Measurements from ENCODE around the gene BMP5. TPM values are rescaled to one million over a fixed set of nuclear protein-coding genes. Genes with fewer than 3 reads are reported as not detected.

BMP5 gene
- total RNA-seq, 1 donor from 2014 or later = not detected

GRCh38 chr6:55772730-55773129, 102.7 kb downstream of the BMP5 start:
- H3K4me1 Mint-ChIP-seq = no peaks in the 10 kb centered on the region
- intact Hi-C loops (cut with micrococcal nuclease) = no loop called here
- H3K27me3 Mint-ChIP-seq = no peaks in the 10 kb centered on the region
- H3K9me3 Mint-ChIP-seq = no peaks in the 10 kb centered on the region
- DNase-seq = no peak
- H3K4me3 Mint-ChIP-seq = no peak overlapping the region
- H3K36me3 Mint-ChIP-seq (ENCODE audit: low read depth) = no peaks in the 10 kb centered on the region
- H3K27ac Mint-ChIP-seq = no peak overlapping the region

DNA sequence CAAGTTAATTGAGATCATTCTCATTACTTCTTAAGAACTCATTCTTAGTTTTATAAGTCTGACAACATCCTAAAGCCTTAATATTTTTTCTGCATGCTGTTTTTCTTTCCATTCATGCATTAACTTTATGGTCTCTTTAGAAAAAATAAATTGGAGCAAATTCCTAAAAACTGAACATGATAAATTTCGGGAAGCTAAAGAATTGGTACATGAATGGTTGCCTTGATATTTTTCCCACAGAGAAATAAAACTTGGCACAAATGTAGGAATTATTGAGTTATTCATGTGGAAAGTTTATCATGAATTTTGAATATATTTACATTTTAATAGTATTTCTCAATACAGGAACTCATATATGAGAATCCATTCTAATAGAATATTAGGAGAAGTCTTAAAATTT, 115.9 kb downstream of the BMP5 start:
- no peak for DNase-seq
- Mint-ChIP-seq H3K27me3 (no peaks in the 10 kb centered on the region), H3K4me3 (no peak overlapping the region), H3K9me3 (no peaks in the 10 kb centered on the region), H3K27ac (no peak overlapping the region), H3K36me3 (ENCODE audit: low read depth) (no peaks in the 10 kb centered on the region), H3K4me1 (no peaks in the 10 kb centered on the region)
- intact Hi-C loops (cut with micrococcal nuclease) = no loop called here

DNA sequence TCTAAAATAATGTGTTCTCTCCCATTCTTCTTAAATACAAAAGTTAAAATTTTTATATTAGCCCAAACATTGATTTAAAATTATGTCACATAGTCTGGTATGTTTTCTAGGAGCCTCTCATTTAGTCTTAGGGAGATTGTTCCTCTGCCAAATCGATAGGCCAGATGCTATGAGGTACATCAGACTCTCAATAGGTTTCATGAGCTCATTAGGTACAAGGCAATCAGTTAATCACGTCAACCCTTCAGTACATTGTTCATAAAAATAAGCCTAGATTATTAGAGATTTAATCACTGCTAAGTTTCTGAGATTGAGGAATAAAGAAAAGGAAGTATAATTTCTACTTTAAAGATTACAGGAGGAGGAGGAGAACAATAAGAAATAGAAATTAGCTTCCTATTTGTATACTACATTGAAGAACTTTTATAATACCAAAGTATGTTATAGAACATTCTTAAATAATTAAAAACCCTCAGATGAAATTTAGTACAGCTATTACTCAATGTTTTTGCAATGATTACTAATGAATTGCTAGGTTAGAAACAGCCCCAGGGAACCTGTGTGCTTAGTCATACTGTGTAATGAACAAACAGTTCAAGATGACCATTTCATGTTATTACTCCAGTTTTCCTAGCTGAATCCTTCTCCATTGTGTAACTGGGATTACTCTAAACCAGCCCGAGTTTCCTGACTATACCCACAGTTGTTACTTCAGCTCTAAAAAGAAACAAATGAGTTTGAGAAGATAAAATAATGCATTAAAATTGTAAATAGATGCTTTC, 117.0 kb downstream of the BMP5 start:
- H3K4me1 Mint-ChIP-seq = no peaks in the 10 kb centered on the region
- H3K9me3 Mint-ChIP-seq = no peaks in the 10 kb centered on the region
- no peak overlapping the region for H3K4me3 Mint-ChIP-seq
- intact Hi-C loops (cut with micrococcal nuclease) = no loop called here
- H3K27ac Mint-ChIP-seq = no peak overlapping the region
- no peak for DNase-seq
- no peaks in the 10 kb centered on the region for H3K36me3 Mint-ChIP-seq (ENCODE audit: low read depth)
- no peaks in the 10 kb centered on the region for H3K27me3 Mint-ChIP-seq

DNA sequence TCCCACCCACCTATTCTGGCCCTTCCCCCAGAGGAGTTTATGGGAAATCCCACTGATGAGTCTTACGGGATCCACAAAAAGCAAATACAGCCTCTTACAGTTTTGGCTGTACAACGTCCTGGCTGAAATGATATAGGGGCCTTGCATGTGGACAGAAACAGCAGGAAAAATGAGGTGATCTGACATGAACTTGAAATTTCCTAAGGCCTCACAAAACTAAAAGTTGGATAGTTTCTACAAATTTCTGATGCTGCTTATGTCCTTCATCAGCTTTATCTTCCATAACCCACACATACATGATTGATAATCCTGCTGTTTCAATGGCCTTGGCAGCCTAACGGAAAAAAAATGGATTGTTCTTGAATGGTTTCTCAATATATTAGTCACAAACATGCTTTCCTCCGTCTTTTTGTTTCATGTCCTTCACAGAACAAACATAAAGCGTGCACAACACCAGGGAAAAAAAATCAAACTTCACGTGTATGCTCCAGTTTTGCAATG, 118.8 kb downstream of the BMP5 start:
- Mint-ChIP-seq H3K36me3 (ENCODE audit: low read depth) (no peaks in the 10 kb centered on the region), H3K4me3 (no peak overlapping the region), H3K4me1 (no peaks in the 10 kb centered on the region), H3K27me3 (no peaks in the 10 kb centered on the region), H3K9me3 (no peaks in the 10 kb centered on the region), H3K27ac (no peak overlapping the region)
- intact Hi-C loops (cut with micrococcal nuclease) = no loop called here
- DNase-seq = no peak

- no peak overlapping the region for H3K27ac Mint-ChIP-seq
- H3K9me3 Mint-ChIP-seq = peaks cover 3% of the 10 kb centered on the region
- H3K36me3 Mint-ChIP-seq (ENCODE audit: low read depth) = no peaks in the 10 kb centered on the region
- intact Hi-C loops (cut with micrococcal nuclease) = no loop called here
- no peaks in the 10 kb centered on the region for H3K4me1 Mint-ChIP-seq
- H3K4me3 Mint-ChIP-seq = no peak overlapping the region
- H3K27me3 Mint-ChIP-seq = no peaks in the 10 kb centered on the region
- no peak for DNase-seq
Measured at GRCh38 chr6:55748880-55749279, 126.5 kb downstream of the BMP5 start.

GRCh38 chr6:55746473-55746872, 128.9 kb downstream of the BMP5 start:
- Mint-ChIP-seq H3K4me3 (no peak overlapping the region), H3K4me1 (no peaks in the 10 kb centered on the region), H3K36me3 (ENCODE audit: low read depth) (no peaks in the 10 kb centered on the region), H3K9me3 (peaks cover 3% of the 10 kb centered on the region), H3K27me3 (no peaks in the 10 kb centered on the region), H3K27ac (no peak overlapping the region)
- DNase-seq = no peak
- intact Hi-C loops (cut with micrococcal nuclease) = no loop called here

GRCh38 chr6:55734256-55734655, 141.1 kb downstream of the BMP5 start:
- Mint-ChIP-seq H3K9me3 (peaks cover 8% of the 10 kb centered on the region), H3K4me3 (no peak overlapping the region), H3K4me1 (no peaks in the 10 kb centered on the region), H3K27me3 (no peaks in the 10 kb centered on the region), H3K36me3 (ENCODE audit: low read depth) (no peaks in the 10 kb centered on the region), H3K27ac (no peak overlapping the region)
- DNase-seq = no peak
- intact Hi-C loops (cut with micrococcal nuclease) = no loop called here

GRCh38 chr6:55729665-55730064, 145.7 kb downstream of the BMP5 start:
- intact Hi-C loops (cut with micrococcal nuclease) = no loop called here
- Mint-ChIP-seq H3K4me3 (no peak overlapping the region), H3K27me3 (no peaks in the 10 kb centered on the region), H3K4me1 (no peaks in the 10 kb centered on the region), H3K27ac (no peak overlapping the region), H3K36me3 (ENCODE audit: low read depth) (no peaks in the 10 kb centered on the region), H3K9me3 (no peaks in the 10 kb centered on the region)
- no peak for DNase-seq

GRCh38 chr6:55726144-55726543, 149.2 kb downstream of the BMP5 start:
- Mint-ChIP-seq H3K9me3 (no peaks in the 10 kb centered on the region), H3K36me3 (ENCODE audit: low read depth) (no peaks in the 10 kb centered on the region), H3K27me3 (no peaks in the 10 kb centered on the region), H3K4me3 (no peak overlapping the region), H3K27ac (no peak overlapping the region), H3K4me1 (no peaks in the 10 kb centered on the region)
- no peak for DNase-seq
- intact Hi-C loops (cut with micrococcal nuclease) = no loop called here

DNA sequence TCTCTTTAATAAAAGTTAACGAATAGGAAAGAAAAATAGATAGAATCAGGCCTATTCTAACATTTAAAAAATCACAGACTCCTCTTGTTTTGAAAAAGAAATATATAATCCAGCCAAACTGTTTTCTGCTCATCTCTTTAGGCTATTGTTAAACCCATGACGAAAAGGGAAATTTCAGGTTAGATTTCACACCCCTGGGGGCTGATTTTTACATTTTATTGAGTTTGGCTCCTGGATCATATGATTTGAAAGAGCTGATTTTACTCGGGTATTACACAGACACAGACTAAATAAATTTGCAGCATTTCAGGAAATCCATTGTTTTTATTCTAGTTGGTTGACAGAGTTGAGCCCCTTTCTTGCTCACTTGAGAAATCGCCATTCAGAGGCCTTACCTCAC, 160.6 kb downstream of the BMP5 start:
- Mint-ChIP-seq H3K4me3 (no peak overlapping the region), H3K27me3 (no peaks in the 10 kb centered on the region), H3K27ac (no peak overlapping the region), H3K36me3 (ENCODE audit: low read depth) (no peaks in the 10 kb centered on the region), H3K4me1 (no peaks in the 10 kb centered on the region), H3K9me3 (peaks cover 7% of the 10 kb centered on the region)
- intact Hi-C loops (cut with micrococcal nuclease) = no loop called here
- no peak for DNase-seq

DNA sequence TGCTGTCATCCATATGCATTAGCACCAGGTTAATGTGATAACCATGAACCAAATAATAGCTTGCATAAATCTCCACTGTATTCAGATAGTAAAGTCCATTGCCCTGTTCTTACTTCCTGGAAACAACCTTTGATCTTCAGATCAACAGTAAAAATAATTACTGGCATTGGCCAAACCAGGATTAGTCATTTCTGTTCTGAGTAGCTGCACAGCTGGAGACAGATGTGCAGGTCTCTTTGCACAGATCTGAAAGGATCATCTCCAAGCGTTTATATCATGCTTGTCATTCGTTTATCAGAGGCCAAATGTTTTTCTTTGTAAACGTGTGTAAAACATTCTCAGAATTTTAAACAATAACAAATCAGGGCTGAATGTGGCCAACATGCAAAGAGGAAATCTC, 162.0 kb downstream of the BMP5 start:
- DNase-seq = no peak
- H3K27ac Mint-ChIP-seq = no peak overlapping the region
- no peak overlapping the region for H3K4me3 Mint-ChIP-seq
- no peaks in the 10 kb centered on the region for H3K27me3 Mint-ChIP-seq
- peaks cover 7% of the 10 kb centered on the region for H3K9me3 Mint-ChIP-seq
- no peaks in the 10 kb centered on the region for H3K36me3 Mint-ChIP-seq (ENCODE audit: low read depth)
- intact Hi-C loops (cut with micrococcal nuclease) = no loop called here
- H3K4me1 Mint-ChIP-seq = no peaks in the 10 kb centered on the region

GRCh38 chr6:55708711-55709110, 166.7 kb downstream of the BMP5 start:
- Mint-ChIP-seq H3K36me3 (ENCODE audit: low read depth) (no peaks in the 10 kb centered on the region), H3K4me3 (no peak overlapping the region), H3K4me1 (no peaks in the 10 kb centered on the region), H3K9me3 (peaks cover 2% of the 10 kb centered on the region), H3K27me3 (no peaks in the 10 kb centered on the region), H3K27ac (no peak overlapping the region)
- no peak for DNase-seq
- intact Hi-C loops (cut with micrococcal nuclease) = no loop called here

DNA sequence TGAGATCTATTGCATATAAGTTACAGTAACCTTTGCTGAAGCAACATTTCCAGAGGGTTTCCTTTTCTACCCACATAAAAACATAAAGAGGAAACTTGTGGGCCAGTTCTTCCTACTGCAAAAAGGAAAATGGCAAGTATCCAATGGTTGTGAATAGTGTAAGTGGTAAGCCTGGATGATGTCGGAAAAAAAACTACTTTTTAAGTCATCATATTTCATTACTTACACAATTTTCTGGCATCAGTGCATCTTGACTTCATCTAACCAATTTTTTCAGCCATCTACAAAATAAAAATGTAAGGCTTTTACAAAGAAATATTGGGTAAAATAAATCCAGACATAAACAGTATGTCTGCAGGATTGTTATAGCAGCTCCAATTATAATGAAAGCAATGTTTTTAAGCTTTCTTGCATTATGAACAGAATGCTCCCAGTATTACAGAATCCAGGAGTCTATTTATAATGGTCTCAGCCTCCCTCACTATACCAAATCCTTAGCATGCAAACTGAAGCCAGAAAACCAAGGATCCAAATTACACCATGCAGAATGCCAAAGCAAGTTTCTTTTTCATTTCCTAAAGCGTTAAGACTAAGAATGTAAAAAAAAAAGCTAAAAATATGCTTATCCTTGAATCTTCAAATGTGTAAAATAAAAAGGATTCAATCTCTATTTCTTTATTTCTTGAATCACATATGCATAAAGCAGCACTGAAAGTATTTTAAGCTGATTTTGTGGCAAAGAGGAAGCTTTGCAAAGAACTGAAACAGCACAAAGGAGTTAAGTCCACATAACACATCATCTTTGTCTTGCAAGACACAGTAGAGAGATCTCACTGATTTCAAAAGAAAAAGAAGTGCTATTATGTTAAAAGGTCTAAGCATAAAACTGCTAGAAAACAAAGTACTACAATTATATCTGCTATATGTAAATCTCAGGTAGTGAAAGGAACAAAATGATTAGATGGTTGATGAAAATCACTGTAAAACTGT, 169.6 kb downstream of the BMP5 start:
- H3K36me3 Mint-ChIP-seq (ENCODE audit: low read depth) = no peaks in the 10 kb centered on the region
- no peaks in the 10 kb centered on the region for H3K27me3 Mint-ChIP-seq
- intact Hi-C loops (cut with micrococcal nuclease) = no loop called here
- H3K4me1 Mint-ChIP-seq = no peaks in the 10 kb centered on the region
- H3K4me3 Mint-ChIP-seq = no peak overlapping the region
- no peak for DNase-seq
- peaks cover 3% of the 10 kb centered on the region for H3K9me3 Mint-ChIP-seq
- no peak overlapping the region for H3K27ac Mint-ChIP-seq

DNA sequence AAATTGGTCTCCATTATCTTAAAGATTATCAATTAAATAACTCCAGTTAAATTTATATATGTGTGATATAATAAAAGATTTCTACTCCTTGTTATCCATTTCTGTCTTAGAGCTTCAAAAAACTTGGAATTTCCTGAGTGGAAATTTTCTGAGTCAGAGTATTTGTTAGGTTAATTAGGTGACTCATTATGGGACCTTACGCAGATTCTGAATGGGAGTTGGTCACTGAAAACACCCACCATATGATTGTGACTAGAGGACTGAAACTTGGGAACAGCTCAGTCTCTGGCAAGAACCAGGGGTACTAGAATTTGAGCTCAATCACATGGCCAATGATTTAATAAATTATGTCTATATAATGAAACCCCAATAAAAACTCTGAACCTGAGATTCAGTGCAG, 171.0 kb downstream of the BMP5 start:
- intact Hi-C loops (cut with micrococcal nuclease) = no loop called here
- Mint-ChIP-seq H3K4me1 (no peaks in the 10 kb centered on the region), H3K27me3 (no peaks in the 10 kb centered on the region), H3K36me3 (ENCODE audit: low read depth) (no peaks in the 10 kb centered on the region), H3K4me3 (no peak overlapping the region), H3K27ac (no peak overlapping the region), H3K9me3 (peaks cover 3% of the 10 kb centered on the region)
- DNase-seq = no peak
